ENCODE measurements around the gene KEAP1. TPM values are rescaled to one million over a fixed set of nuclear protein-coding genes. Genes with fewer than 3 reads are reported as not detected.
"Not testable (repeated sequence)": the region's sequence is repeated elsewhere in the genome, so short reads cannot be mapped to it uniquely, and the experiment has no call there.

Gene KEAP1
- total and polyA plus RNA-seq, 8 donors, result 25.2 to 48.6 (median 33.0) TPM

GRCh38 chr19:10543420-10544241 is 40.5 kb upstream of the KEAP1 start, which contains the start of gene ATG4D:
ATG4D (plus strand) TSS chr19:10543904; CDS start chr19:10544091, 187 bp downstream.
- no peak for FAIRE-seq
- 1% methylated on average over 25 to 79 of the region's 79 CpGs for WGBS, 2 donors
- peak; percentile 94 to 99 (median 96) for DNase-seq
- H3K4me3 ChIP-seq, result peak within 1 kb of the TSS; percentile 86 to 99 (median 96)
- H3K9me3 ChIP-seq, result no peaks in the 10 kb centered on the region
- H3K27me3 ChIP-seq, result no peaks in the 10 kb centered on the region
- intact Hi-C loops (cut with DNase I), result no loop called here
- TF ChIP-seq, protein P1, sequence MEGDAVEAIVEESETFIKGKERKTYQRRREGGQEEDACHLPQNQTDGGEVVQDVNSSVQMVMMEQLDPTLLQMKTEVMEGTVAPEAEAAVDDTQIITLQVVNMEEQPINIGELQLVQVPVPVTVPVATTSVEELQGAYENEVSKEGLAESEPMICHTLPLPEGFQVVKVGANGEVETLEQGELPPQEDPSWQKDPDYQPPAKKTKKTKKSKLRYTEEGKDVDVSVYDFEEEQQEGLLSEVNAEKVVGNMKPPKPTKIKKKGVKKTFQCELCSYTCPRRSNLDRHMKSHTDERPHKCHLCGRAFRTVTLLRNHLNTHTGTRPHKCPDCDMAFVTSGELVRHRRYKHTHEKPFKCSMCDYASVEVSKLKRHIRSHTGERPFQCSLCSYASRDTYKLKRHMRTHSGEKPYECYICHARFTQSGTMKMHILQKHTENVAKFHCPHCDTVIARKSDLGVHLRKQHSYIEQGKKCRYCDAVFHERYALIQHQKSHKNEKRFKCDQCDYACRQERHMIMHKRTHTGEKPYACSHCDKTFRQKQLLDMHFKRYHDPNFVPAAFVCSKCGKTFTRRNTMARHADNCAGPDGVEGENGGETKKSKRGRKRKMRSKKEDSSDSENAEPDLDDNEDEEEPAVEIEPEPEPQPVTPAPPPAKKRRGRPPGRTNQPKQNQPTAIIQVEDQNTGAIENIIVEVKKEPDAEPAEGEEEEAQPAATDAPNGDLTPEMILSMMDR (IDR thresholded peaks at IDR 0.05), result no peak
- peaks cover 0 to 8% (median 0%) of the 10 kb centered on the region in 3 donors for H3K36me3 ChIP-seq
- peaks cover 0 to 12% (median 0%) of the 10 kb centered on the region in 3 donors for H3K4me1 ChIP-seq
- ATAC-seq, result peak; percentile 86 to 93 (median 90)
- H3K27ac ChIP-seq, result peak within 1 kb of the TSS; percentile 74 to 86 (median 83)

GRCh38 chr19:10543059-10543419 is 39.9 kb upstream of the KEAP1 start:
- DNase-seq (no peak), ATAC-seq (peak; percentile 14 to 47 (median 20)), FAIRE-seq (no peak)
- WGBS, 2 donors, result 44 to 47% methylated on average over 8 of the region's 8 CpGs
- Histone ChIP-seq H3K4me1 (peaks cover 0 to 12% (median 0%) of the 10 kb centered on the region in 3 donors), H3K4me3 (peak overlapping the region in 2 of 4 donors; percentile 86 to 98), H3K9me3 (no peaks in the 10 kb centered on the region), H3K27ac (peak overlapping the region; percentile 74 to 86 (median 83)), H3K27me3 (no peaks in the 10 kb centered on the region), H3K36me3 (peaks cover 0 to 8% (median 0%) of the 10 kb centered on the region in 3 donors)
- TF ChIP-seq, protein P1 (IDR thresholded peaks at IDR 0.05), result no peak
- intact Hi-C loops (cut with DNase I), result no loop called here

DNA sequence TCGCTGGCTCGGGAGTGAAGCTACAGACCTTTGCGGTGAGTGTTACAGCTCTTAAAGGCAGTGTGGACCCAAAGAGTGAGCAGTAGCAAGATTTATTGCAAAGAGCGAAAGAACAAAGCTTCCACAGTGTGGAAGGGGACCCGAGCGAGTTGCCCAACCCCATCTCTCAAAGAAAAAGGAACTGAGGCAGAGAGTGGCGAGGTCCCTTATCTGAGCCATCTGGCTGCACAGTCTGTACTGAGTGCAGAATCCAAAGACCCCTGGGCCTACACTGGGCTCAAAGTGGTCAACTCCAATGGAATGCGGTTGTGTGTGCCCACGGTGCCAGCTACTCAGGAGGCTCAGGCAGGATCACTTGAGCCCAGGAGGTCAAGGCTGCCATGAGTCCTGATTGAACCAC is 35.9 kb upstream of the KEAP1 start:
- H3K27ac ChIP-seq; DNase-seq; H3K27me3 ChIP-seq; H3K4me1 ChIP-seq; FAIRE-seq; intact Hi-C loops (cut with DNase I); ATAC-seq; H3K9me3 ChIP-seq; H3K4me3 ChIP-seq; H3K36me3 ChIP-seq: not testable (repeated sequence)
- WGBS, 2 donors, result 73 to 83% methylated on average over 9 of the region's 9 CpGs

DNA sequence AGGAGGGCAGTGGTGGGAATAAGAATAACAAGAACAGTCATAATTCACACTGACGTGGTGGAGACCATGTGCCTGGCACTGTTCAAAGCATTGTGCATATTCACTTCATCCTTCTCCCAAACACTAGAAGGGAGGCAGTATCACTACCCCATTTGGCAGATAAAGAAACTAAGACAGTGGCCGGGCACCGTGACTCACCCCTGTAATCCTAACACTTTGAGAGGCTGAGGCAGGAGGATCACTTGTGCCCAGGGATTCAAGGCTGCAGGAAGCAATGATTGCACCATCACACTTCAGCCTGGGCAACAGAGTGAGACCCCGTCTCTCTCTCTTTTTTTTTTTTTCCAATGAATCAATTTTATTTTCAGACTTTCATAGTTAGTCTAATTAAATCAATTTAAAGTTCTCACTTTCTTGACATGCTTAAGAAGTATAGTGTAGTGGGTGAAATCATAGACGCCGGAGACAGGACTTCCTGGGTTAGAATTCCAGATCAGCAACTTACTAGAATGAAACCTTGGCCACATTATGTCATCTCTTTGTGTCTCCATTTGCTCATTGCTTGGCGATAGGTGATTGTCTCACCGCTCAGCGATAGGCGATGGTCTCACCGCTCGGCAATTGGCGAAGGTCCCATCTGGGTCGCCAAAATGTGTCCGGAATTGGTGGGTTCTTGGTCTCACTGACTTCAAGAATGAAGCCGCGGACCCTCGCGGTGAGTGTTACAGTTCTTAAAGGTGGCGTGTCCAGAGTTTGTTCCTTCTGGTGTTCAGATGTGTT is 35.2 kb upstream of the KEAP1 start:
- Histone ChIP-seq H3K4me1 (peaks cover 0 to 3% (median 0%) of the 10 kb centered on the region in 3 donors), H3K36me3 (no peaks in the 10 kb centered on the region), H3K27ac (no peak overlapping the region), H3K4me3 (no peak overlapping the region), H3K27me3 (no peaks in the 10 kb centered on the region), H3K9me3 (no peaks in the 10 kb centered on the region)
- intact Hi-C loops (cut with DNase I), result no loop called here
- no peak for DNase-seq
- FAIRE-seq, result no peak
- no peak for ATAC-seq
- 72 to 79% methylated on average over 20 of the region's 20 CpGs for WGBS, 2 donors
- TF ChIP-seq, protein P1 (IDR thresholded peaks at IDR 0.05), result no peak

DNA sequence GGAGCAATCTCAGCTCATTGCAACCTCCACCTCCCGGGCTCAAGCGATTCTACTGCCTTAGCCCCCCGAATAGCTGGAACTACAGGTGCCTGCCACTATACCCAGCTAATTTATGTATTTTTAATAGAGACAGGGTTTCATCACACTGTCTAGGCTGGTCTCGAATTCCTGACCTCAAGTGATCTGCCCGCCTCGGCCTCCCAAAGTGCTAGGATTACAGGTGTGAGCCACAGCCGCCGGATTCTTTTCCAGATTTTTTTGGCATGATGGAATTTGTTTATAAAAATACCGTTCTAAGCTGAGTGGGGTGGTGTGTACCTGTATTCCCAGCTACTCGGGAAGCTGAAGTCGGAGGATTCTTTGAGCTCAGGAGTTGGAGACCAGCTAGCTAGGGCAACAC is 34.5 kb upstream of the KEAP1 start:
- 73 to 80% methylated on average over 11 of the region's 11 CpGs for WGBS, 2 donors
- TF ChIP-seq, protein P1 (IDR thresholded peaks at IDR 0.05), result no peak
- intact Hi-C loops (cut with DNase I), result no loop called here
- DNase-seq, result no peak
- no peak for FAIRE-seq
- Histone ChIP-seq H3K4me1 (no peaks in the 10 kb centered on the region), H3K4me3 (no peak overlapping the region), H3K9me3 (no peaks in the 10 kb centered on the region), H3K36me3 (no peaks in the 10 kb centered on the region), H3K27ac (no peak overlapping the region), H3K27me3 (no peaks in the 10 kb centered on the region)
- no peak for ATAC-seq

All from pancreas (tissue), 10 donors.